GM10847 (cell line): ENCODE data around the gene TASP1.

Experiments
- POLR2A ChIP-seq: IDR thresholded peaks from 2 replicates; pipeline ENCODE4 v1.6.1; 2011; ENCODE audit not compliant: insufficient read length; ENCODE audit errors: extremely low read depth

The TASP1 gene

DNA sequence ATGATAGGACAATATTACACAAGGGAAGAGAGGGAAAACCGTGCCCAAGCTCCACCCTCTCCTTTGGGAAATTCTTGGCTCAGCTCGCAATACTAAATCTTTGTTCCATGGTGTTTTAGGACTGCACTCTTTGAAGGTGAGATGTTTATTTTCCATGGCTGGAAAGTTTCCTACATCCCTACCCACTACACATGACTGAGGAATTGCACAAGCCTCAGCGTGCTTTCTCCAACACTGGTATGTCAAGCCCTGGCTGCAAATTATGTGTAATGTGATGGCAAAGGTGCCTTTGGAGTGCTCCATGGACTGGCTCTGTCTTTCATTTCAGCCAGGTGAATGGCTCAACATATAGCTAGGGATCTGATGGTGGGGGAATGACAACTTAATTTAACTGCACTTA is 283.3 kb downstream of the TASP1 start:
- TF ChIP-seq POLR2A, result no peak

DNA sequence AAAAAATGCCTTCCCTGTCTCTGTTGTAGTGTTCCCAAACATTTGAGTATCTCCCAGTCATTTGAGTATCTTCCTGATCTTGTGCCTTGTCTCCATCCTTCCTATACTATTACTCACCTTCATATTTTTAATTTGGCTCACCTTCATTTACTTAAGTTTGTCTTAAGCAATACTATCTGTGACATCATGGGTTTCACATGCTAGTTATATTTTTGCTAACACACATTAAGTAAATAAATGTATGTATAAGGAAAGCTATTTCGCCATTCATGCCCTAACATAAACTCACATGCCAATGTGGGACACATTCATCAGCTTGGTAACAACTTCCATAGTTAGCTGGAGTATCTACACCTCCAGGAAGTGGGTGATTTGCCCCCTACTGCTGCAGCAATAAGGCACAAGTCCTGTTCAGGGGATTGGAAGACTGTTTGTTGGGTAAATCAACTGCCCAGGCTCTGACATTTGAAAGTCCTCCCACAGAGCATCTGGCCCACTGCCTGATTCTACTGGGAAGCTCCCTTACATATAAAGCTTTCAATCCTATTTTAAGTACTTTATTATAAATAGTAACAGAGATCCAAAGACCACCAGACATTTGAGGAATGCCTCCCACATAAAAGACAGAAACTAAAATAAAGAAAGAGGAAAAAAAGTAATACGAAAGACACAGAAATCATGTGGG is 285.3 kb downstream of the TASP1 start:
- TF ChIP-seq POLR2A, result no peak

DNA sequence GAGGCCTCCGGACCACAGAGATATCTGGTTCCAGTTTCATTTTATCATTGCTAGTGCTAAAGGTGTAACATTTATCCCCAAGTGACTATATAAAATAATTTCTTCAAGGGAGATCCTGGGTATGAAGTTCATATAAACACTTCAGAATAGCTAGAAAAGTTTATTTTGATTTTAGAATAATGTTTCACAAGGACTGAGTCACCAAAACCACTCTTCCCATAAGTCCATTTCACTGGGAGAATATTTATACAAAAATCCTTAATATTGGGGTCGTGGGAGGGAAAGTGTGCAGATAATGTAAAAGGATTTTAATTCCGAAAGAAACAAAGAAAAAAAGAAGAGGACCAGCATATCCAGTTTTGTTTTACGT is 289.5 kb downstream of the TASP1 start:
- no peak for TF ChIP-seq POLR2A

DNA sequence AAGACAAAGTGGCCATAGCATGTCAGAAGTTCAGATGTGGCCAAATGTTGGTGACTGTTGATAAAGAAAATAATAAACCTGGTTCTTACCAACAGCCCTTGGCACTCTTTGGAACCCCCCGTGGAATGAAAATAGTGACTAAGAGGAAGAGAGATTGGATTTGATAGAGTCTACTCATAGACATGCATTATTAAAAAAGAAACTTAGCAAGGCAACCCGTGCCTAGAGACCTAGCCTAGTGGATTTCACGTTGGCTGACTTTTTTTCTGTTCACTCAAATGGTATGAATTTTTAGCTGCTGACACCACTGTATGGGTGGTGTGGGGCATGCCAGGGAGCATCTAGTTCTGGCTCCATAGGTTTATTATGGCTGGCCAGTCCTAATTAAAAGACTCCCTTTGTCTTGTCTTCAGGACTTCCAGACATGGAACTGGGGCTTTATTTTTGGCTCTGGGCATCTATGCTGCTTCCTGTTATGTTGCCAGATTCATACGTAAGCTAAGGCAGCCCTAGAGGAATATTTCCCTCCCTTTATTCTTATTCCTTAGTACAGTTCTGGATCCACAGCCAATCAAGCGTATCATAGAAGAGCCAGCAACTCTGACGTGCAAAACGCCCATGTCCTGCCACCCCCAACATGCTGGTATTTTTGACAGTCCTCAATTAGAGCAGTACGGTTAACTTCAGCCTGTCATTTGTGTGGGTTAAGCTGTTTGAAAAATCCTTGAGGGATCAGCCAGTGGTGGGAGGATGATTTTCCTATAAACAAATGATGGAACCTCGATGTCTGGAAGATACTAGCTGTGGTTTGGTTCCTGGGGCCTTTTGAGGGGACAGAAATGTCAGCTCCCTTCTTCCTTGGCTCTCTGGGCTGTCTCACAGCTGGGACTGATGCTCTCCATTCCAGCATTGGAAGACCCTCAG is 290.2 kb downstream of the TASP1 start:
- no peak for TF ChIP-seq POLR2A

DNA sequence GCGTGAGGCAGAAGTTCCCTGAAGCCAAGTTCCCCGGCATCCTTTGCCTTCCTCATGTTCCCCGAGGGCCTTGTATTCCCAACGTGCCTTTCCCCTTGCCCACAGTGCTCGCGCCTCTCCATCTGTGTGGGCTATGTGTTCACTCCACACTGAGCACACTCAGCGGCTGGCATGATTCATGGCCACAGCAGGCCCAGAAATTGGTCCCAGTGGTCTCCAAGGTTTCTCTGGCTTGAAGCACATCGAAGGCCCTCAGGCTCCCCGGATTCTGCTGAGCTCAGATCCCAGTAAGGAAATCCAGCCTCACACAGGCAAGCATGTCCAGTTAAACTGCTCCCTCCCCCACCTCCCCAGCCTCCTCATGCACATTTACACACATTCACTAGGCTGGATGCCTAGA is 294.1 kb downstream of the TASP1 start:
- TF ChIP-seq POLR2A, result no peak

DNA sequence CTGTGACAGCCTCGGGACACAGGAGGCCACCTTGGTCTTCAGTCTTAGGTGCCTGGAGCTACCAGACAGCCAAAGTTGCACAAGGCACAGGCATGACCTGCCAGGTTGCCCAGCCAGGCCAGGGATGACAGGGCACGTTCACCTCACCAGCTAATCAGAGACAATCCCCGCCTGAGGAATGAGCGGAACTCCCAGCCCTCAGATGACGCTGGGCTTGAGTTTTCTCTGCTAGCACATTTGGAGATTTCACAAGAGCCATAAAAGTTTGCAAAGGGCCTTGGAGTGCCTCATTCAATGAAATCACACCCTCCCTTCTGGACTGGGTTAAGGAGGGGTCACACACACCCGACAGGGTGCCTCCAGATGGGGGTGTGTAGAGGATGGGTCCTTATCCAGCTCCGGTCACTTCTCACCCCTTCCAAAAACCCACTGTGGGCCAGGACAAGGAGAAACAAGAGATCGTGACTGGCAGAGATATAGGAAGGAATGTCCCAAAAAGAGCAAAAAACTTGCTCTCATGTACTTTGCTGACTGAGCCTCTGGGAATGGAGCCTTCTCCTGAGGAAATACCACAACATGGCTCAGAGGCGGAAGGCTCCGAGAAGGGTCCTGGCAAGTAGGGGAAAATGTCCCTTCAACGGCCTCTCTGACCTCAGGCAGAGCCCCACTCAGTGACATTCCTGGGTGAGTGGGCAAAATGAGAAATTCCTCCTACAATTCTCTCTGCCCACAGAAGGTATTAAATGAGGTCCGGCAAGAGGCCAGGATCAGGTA is 296.1 kb downstream of the TASP1 start:
- no peak for TF ChIP-seq POLR2A

DNA sequence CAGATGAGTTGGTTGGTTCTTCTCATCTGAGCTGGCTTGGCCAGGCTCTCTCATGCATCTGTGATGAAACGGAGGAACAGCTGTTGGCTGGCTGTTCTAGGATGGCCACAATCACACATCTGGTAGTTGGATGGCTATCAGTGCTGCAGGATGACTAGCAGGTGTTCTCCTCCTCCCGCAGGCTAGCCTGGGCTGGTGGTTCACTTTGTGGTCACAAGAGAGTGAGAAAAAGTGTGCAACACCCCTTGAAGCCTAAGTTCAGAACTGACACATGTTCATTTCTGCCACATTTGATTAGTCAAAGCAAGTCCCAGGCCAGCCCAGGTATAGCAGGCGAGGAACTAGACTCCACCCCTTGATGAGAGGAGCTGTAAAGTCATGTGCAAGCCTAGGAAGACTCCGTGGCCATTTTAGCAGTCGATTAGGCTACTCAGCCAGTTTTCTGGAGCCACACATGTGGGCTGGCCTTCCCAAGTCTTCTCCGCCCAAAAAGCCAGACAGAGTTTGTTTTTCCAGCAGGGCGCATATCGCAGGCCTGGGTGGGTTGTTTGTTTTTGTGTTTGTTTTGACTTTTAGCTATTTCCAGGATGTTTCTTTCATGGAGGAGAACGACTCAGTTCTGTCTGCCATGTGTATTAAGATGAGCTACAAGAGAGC is 296.9 kb downstream of the TASP1 start:
- TF ChIP-seq POLR2A, result no peak

DNA sequence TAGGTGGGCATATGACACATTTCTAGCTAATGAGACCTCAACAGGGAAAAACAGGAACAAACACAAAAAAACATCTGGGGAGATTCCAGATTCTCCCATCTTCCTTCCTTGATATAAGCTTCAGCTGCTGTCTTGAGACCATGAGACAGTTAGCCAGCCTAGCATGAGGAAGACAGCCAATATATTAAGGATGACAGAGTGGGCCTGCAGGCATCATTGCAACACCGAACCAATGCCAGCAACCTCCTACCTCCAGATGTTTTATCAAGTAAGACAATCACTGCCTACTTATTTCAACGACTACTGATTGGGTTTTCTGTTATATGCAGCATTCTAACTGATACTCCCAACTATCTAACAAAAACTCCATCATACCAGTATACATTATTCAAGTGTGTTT is 298.6 kb downstream of the TASP1 start:
- TF ChIP-seq POLR2A, result no peak
